Epidermal melanocyte (primary cell): Measurements from ENCODE around the gene USH1G.
"Not testable (repeated sequence)": the region's sequence is repeated elsewhere in the genome, so short reads cannot be mapped to it uniquely, and the experiment has no call there.

Experiments used
- DNase-seq: peaks from one replicate; pipeline ENCODE4 v3.0.0; 2011; ENCODE audit warnings: low spot score; ENCODE audit not compliant: insufficient read length

USH1G gene

DNA sequence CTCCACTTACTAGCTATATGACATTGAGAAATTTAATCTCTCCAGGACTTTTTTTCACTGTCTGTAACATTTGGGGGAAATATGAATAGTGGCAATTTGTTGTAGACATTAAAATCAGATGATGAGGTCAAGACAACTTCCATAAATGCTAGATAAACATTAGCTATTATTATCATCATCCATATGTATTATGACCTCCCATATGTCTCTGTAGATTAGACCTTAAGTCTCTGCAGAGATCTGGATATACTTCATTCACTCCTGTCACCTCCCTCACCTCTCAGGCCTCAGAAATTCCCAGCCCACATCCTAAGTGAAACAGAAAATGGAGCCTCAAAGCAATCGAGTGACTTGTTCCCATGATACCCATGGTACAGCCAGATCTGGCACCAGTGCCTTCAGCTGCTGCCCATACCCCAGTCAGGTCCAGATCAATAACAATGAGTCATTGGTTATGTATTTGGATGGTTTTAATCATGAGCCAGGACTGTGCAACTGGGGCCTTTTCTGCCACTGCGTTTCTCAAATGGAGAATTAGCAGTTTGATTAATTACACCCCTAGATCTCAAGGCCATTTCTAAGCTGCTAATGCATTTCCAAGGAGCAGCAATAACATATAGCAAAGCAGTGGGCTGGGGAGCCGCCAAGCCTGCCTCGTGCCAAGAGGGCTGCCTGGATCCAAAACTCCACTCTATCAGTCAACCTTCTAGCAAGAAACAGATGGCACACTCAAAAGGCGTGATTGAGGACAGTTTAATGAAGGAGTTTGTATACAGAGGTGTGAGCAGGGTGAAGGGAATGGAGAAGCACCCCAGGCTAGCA, 47.7 kb downstream of the USH1G start:
- DNase-seq: no peak

GRCh38 chr17:74874615-74875037, 48.4 kb downstream of the USH1G start:
- DNase-seq: no peak

- no peak for DNase-seq
Measured at GRCh38 chr17:74873874-74874614, 49.0 kb downstream of the USH1G start.

DNA sequence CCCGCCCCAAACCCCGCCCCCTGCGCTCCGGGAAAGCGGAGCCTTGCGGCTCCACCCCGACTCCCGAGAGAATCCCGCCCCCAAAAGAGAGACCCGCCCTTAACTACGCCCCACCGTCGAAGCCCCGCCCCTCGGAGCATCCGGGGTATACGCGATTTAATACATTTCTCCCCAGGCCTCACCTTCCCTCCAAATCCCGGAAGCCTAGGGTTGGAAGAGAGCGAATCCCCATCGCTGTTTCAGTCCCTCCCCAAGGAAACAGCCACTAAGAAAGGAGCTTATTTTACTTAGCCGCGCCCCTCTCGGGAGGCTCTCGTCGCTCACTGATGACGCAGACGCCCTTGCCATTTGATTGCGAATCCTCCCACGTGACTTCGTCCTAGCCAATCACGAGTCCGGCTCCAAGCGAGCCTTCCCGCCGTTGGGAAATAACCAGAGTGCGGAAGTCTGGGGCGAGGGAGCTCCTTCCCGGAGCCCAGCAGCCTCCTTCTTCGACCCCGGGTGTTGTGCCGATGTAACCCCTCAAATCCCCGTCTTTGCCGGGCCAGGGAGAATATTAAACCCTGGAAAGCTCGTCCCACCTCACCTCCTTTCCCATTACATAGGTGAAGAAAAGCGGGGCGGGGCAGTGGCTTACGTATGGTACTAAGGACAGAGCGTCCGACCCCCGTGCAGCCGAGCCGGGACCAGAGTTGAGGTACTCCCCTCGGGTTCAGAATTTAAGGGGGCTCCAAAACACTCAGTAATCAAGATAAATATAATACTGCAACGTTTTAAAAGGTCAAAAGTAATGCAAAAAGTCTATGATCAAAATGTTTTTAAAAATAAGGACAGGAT, 49.8 kb downstream of the USH1G start:
- DNase-seq: peak; percentile 100

- DNase-seq: no peak
Measured at GRCh38 chr17:74872313-74873036, 50.6 kb downstream of the USH1G start, which contains the start of gene FDXR. Gene FDXR, minus strand, starts transcription at chr17:74872994. Its CDS starts 50 bp downstream, at chr17:74872944.

DNA sequence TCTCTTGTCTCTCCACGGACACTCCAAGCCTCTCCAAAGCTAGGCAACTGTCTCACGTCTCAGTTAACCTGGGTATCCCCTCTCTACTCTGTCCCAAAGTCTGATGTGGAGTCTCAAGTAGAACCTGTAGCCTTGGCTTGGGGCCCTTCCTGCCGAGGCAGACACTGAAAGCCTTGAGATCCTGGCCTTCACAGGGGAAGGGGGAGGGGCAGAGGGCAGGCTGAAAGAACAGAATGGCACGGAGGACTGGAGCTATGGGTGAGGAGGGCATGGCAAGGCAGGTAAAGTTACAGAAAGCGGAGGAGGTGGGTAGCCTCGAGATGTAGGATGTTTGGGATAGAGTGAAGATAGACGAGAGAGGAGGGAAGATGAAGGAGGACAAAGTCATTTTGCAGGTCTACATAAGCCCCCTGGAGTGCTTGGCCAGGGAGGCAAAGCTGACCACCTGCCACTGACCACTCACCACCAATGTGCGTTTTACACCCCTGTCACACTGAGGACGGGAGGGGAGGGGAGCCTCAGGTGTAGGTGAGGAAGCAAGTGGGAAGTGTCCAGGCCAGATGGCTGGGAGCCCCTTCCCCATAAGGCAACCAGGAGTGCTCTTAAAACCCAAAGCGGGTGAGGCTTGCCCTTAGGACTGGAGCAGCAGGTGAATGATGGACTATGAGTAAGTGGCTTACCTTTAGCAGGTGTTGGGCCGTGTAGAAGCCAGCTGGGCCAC, 51.5 kb downstream of the USH1G start:
- no peak for DNase-seq

- DNase-seq: no peak
Measured at GRCh38 chr17:74870512-74870911, 52.5 kb downstream of the USH1G start.

DNA sequence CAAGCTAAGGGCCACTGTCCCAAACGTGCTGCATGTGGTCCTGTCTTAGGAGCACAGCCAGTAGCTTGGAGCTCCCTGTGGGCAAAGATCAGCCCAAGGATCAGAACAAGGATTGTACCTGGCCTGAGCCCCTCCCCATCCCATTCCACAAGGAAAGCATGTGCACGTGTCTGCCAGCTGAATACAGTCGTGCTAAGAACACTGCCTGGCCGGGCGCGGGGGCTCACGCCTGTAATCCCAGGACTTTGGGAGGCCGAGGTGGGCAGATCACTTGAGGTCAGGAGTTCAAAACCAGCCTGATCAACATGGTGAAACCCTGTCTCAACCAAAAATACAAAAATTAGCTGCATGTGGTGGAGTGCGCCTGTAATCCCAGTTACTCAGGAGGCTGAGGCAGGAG, 53.0 kb downstream of the USH1G start:
- DNase-seq: not testable (repeated sequence)

DNA sequence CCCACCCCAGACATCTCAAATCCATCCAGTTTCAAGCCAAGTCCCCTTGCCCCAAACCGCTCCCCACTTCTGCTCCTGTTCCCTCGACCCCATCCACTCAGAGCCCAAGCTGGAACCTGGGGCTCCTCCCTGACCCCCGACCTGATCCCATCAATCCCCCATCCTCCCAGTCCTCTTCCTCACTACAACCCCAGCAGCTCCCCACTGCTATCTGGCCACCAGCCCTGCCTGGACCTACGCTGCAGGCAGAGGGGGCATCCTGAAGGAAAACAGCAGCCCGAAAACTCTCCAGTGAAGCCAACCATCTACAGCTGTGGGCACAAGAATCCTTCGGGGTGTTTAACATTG, 54.2 kb downstream of the USH1G start:
- no peak for DNase-seq

DNA sequence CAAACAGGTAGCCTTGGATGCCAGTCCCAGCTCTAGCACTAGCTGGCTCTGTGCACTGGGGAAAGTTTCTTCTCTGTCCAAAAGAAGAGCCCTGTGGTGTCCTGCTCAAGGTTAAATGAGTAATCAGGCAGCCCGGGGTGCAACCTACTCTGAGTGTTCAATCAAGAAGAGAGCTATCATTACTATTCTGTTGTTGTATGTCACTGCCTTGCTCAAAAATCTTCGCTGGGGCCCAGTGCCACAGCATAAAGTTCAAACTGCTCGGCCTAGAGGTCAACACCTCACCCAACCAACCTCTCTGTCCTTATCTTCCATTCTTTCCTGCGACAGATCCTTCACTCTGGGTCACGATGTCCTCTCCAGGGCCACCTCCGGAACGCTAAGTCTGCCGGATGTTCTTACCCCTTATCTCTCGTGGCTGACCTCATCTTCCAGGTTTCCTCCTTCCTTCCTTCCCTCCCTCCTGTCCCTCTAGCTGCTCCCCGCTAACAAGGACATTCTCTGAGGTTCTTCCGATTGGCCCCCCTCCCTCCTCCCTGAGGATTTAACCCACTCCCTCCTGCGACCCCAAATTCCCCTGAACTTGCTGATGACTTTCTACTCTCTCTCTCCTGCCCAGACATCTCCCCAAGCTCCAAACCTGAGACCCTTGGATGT, 54.7 kb downstream of the USH1G start:
- no peak for DNase-seq

GRCh38 chr17:74866198-74866835, 56.7 kb downstream of the USH1G start:
- no peak for DNase-seq
